TTC549 (cell line): Measurements from ENCODE around the gene CHL1.

Source experiments
- FAIRE-seq: peaks from 2 replicates; lab custom pipeline; 2012; peaks lifted over from hg19 to GRCh38; lab: Jason Lieb, UNC

CHL1 gene, protein sequence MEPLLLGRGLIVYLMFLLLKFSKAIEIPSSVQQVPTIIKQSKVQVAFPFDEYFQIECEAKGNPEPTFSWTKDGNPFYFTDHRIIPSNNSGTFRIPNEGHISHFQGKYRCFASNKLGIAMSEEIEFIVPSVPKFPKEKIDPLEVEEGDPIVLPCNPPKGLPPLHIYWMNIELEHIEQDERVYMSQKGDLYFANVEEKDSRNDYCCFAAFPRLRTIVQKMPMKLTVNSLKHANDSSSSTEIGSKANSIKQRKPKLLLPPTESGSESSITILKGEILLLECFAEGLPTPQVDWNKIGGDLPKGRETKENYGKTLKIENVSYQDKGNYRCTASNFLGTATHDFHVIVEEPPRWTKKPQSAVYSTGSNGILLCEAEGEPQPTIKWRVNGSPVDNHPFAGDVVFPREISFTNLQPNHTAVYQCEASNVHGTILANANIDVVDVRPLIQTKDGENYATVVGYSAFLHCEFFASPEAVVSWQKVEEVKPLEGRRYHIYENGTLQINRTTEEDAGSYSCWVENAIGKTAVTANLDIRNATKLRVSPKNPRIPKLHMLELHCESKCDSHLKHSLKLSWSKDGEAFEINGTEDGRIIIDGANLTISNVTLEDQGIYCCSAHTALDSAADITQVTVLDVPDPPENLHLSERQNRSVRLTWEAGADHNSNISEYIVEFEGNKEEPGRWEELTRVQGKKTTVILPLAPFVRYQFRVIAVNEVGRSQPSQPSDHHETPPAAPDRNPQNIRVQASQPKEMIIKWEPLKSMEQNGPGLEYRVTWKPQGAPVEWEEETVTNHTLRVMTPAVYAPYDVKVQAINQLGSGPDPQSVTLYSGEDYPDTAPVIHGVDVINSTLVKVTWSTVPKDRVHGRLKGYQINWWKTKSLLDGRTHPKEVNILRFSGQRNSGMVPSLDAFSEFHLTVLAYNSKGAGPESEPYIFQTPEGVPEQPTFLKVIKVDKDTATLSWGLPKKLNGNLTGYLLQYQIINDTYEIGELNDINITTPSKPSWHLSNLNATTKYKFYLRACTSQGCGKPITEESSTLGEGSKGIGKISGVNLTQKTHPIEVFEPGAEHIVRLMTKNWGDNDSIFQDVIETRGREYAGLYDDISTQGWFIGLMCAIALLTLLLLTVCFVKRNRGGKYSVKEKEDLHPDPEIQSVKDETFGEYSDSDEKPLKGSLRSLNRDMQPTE (N-terminal part only)

GRCh38 chr3:196311-197148, at the start of gene CHL1:
CHL1 (plus strand) TSS chr3:196763; CDS start chr3:319777, 123,014 bp downstream.
- FAIRE-seq: no peak

DNA sequence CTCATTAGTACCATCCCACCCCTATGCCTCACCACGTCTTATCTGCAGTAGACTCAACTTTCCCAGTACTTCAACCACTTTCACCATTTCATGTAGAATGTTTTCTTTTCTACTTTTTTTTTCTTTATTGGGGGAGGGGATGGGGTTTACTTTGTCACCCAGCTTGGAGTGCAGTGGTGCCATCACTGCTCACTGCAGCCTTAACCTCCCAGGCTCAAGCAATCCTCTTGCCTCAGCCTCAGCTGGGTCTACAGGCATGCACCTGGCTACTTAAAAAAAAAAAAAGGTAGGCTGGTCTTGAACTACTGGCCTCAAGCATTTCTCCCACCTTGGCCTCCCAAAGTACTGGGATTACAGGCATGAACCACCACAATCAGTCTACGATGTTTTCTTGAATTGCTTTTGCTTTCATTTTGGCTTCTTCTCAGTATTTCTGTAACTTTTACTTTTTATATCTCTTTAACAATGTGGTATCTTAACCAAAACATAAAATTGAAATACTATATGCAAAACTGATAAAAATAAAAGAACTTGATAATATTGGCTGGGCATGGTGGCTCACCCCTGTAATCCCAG, 44.9 kb upstream of the CHL1 start:
- FAIRE-seq: no peak

DNA sequence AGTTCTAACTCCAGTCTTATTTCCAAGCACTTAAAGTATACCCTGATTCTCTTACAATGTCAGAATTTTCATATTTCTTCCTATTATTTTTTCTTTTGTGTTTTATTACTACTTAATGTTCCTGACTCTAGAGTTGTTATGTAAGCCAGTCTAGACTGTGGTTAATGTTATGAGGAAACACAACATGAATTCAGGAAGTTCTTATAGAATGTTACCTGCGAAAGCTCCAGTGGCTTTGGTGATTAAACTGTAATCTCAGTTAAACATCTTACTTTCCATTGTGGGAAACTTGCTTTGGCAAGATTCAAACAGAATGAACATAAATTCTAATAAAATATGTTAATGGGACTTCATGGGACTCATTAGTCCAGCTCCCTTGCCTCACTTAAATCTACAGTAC, 36.6 kb upstream of the CHL1 start:
- FAIRE-seq: no peak

DNA sequence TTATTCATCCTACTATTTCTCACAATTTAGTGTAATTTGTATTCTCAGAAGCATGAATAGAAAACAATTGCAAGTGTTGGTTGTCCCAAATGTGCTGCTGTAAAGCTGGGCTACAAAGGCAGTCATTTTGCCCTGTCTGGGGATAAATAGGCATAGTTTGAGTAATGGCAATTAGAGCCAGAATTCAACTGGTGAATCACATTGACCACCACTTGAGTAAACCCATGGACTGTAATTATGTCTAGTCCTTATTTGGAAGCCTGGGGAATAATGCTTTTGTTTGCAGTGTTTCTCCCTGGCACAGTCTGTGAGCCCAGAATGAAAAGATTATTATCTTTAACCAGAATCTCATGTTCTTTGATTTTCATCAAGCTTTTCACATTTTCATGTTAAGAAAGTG, 30.5 kb upstream of the CHL1 start:
- no peak for FAIRE-seq

DNA sequence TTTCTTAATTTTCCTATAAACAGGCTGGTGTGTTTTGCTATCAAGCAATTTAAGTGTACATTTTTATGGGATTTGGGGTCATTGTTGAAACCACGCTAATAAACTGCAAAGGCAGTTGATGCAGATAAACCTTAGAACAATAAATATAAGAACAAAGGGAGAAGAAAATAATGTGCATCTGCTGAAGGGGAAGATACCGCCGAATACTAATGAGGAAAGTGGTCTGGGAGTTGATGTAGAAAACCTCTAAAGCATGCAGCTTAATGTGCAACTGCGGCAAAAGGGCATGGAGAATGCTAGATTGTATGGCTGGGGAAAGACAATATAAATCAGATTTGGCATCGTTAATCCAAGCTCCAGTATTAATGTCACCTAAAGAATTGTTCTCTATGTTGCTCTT, 29.8 kb upstream of the CHL1 start:
- no peak for FAIRE-seq

GRCh38 chr3:173886-174285, 22.7 kb upstream of the CHL1 start:
- FAIRE-seq: no peak

DNA sequence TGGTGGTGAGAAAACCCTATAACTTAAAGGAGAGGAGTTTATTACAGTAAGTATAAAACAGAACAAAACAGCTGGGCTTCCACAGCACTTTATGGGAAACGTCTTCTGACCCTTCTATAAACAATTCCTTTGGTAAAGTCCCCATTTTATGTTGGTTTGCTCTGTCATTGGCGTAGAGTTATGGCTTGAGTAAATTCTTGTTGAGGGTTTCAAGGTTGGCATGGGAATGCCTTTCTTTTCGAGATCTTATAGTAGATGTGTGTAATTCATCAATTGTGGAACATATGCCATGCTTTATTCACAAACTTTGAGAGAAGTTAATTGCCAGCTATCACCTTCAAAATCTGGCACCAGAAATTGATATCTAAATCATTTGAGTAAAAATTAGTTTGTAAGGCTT, 11.6 kb upstream of the CHL1 start:
- no peak for FAIRE-seq

DNA sequence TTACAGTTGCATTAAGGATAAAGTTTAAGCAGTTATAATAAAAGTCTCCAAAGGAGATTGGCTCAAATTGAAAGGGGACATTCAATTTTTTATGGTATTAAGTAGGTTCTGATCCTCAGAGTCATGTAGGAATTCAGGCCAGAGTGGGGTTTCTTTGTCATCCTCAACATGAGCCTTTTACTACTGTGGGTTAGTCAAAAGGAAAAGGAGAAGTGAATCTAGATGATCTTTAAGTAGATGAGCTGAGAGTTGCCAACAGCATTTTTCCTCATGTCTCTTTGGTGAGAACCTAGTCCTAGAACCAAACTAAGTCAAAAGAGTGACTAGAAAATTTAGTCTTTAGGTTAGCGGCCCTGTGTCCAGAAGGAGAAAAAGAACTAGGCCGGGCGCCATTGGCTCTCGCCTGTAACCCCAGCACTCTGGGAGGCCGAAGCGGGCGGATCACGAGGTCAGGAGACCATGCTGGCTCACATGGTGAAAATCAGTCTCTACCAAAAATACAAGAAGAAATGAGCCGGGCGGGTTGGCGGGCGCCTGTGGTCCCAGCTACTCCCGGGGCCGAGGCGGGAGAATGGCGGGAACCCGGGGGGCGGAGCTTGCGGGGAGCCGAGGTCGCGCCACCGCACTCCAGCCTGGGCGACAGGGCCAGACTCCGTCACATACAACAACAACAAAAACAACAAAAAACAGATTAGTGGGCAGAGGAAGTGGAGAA, 4.2 kb upstream of the CHL1 start:
- FAIRE-seq: no peak

- FAIRE-seq: no peak
Observed at GRCh38 chr3:194001-194400, 2.6 kb upstream of the CHL1 start.

- FAIRE-seq: no peak
Observed at GRCh38 chr3:194421-194820, 2.1 kb upstream of the CHL1 start.

DNA sequence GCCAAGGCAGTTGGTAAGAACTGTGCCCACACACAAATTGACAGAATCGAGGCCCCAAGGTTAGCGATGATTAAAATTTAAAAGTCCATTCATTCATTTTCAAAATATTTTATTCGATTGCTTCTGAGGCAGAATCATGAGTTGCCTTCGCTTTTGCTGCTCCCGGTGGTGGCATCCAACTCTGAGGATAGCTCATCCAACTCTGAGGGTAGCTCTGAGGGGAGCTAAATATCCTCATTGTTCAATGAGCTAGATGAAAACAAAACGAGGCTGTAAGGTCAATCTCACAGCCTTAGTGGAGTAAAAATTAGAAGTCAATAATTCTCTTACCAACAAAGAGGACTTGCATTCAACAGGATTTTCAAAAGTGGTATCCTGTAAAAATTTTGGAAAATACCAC, 897 bp upstream of the CHL1 start:
- no peak for FAIRE-seq

DNA sequence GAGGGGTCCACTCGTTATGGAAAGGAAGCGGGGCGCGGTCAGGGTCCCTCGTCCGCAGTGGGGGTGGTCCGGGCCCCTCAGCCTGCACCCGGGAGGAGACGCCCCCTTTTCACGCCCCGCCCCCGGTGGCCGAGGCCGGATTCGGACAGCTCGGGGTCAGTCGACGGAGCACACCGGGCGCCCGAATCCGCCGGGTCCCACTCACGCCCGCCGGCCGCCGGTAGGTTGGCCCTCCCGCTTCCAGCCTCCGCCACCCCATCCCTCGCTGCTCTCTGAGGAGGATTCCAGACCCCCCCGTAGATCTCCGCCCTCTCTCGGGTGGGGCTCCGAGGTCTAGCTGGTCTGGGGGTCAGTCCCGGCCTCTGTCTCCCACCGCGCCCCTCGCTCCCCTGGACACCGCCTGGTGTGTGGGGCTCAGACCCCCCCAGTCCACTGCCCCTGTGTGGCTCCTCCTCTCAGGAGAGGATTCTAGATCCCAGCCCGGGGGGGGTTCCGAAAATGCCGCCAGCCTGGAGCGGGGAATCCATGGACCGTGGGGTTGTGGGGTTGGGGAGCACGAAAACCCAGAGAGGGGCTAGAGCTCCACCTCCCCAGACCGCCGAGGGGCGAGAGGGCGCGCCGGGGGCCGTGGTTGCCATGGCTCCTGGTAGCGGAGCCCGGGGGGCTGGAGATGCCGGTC, 725 bp downstream of the CHL1 start:
- no peak for FAIRE-seq

- FAIRE-seq: no peak
Observed at GRCh38 chr3:197828-198491, 1.4 kb downstream of the CHL1 start.

DNA sequence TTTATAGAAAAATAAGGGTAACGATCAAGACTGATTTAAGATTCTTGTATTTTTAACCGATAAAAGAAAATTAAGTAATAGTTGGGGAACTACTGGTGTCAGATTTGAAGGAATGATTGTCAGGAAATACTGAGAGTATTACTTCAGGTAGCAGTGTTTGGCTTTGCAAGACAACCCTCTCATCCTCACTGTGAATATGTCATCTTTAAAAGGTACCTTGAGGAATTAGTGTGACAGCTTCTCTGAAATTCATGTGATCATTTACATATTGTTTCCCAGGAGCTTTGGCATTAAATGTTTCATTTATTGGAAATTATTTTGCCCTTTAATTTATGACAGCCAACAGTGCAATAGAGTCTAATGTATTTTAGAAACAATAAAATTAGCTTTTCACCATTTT, 3.3 kb downstream of the CHL1 start:
- FAIRE-seq: no peak

DNA sequence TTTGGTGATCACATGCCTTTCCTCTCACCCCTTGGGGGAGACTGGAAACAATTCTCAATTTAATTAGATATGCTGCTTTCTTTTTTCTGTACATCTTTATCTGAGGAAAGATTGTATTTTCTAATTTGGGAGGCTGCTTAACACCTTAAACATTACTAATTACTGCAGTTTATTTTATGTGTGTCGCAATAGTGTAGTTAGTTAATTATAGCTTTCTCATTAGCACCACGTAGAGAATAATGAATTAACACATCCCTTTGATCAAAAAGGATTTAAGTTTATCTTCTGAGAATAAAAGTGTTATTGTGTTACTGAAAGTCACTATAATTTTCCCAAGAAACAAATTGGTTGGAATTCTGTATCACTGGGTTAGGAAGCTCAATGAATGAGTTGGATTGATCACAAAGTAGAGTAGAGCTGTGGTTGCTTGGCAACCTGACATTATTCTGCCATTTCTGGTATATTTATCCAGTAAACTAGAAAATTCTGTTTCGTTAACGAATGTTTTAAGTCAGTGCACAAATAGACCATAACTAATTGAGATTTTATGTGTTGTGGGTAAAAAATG, 4.3 kb downstream of the CHL1 start:
- FAIRE-seq: no peak

DNA sequence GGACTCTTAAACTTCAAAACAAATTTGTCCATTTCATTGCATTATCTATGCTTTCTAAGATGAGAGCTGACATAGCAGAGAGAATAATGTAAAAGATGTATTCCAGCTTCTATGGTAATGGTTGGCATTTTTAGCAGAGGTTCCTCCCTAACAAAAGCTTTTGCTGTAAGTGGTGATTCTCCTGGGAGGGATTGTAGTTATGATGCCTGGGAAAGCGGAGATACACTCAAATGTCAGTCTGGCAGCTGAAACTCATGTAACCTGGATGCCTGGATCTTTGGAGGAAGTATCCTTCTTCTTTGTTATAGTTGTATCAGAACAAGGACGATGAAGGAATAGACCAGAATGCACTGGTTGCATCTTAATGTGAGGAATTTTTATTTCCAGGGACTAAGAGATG, 7.5 kb downstream of the CHL1 start:
- FAIRE-seq: no peak

DNA sequence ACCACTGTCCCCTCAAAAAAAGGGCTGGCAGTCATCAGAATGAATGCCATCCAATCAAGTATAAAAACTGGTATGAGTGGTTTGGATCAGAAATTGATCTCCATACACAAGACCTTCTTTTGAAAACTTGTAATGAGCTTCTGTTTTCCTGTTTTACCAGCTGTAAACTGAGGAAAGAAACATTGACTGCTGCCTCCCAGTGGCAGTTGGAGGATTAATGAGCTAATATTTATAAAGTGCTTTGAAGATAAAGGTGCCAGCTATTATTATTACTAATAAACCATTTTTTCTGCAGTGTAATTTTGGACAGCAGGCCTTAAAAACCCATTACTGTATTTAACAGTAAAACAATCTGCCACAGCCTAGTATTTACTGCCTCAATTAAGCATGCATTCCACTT, 11.4 kb downstream of the CHL1 start:
- no peak for FAIRE-seq

- FAIRE-seq: no peak
Observed at GRCh38 chr3:210669-211068, 14.1 kb downstream of the CHL1 start.

GRCh38 chr3:212432-212831, 15.9 kb downstream of the CHL1 start:
- no peak for FAIRE-seq
